NCI-H2196 treated with DMSO at 0.1 percent for 48 hours (cell line): Measurements from ENCODE around the gene SAAL1.

Experiments
- DNase-seq: peaks from one replicate; lab custom pipeline; 2025; ENCODE audit not compliant: unreplicated experiment; lab: John Stamatoyannopoulos, UW

SAAL1 gene

GRCh38 chr11:18088366-18088765 is 17.5 kb downstream of the SAAL1 start:
- DNase-seq = no peak

- no peak for DNase-seq
Measured at GRCh38 chr11:18081551-18081950, 24.3 kb downstream of the SAAL1 start.

- DNase-seq = no peak
Measured at GRCh38 chr11:18080451-18080850, 25.4 kb downstream of the SAAL1 start.

DNA sequence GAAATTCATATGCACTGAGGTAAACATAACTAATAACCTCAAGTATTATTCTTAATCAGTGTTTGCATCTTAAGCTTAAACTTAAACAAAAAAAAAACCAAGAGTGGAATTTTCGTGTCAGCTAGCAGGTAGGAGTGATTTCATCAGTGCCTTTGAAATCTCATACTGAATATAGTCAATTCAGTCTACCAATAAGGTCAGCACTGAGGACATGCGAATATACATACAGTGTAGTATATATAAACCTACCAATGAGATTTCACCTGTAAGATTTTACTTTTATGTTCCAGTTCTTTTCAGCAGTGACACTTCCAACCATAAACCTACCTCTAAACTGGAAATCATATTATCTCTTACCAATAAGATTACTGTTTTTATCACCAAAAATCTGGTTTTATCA is 27.0 kb downstream of the SAAL1 start:
- DNase-seq = no peak

GRCh38 chr11:18075444-18075843 is 30.4 kb downstream of the SAAL1 start:
- no peak for DNase-seq

- DNase-seq = peak; percentile 98
Measured at GRCh38 chr11:18071098-18071705, 34.7 kb downstream of the SAAL1 start.

DNA sequence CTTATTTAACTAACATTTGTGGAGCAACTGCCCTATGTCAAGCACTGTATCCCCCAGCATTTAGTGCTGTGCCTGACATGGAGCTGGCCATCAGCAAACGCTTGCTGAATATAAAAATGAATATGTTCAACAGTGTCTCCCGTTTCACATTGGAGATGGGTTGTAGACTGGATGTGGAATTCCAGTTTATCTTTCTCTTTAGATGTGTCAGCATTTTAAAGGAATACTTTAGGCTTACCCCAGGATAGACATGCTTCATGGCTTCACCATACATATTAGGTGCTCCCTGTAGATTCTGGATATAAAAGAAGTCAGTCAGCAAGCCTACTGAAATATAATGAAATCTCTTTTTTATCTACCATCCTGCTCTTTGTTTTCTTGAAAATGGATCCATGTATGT is 38.5 kb downstream of the SAAL1 start:
- DNase-seq = no peak

GRCh38 chr11:18066626-18067025 is 39.3 kb downstream of the SAAL1 start:
- no peak for DNase-seq

DNA sequence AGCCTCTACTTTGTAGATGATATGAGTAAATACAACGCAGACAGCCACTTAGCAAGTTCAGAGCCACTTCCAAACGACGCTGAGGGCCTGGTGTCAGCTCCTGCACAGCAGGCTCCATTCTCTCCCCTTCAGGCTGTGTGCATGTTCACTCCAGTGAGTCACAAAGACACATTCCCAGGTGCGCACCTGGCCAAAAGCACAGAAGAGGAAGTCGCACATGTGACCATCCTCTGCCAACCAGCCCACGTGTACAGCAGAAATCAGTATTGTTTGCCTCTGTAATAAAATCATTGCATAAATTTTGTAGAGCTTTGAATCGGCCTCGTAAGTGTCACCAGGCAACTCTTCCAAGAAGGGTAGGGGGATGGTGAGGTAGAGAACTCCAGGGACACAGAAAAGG is 40.3 kb downstream of the SAAL1 start:
- peak; percentile 84 for DNase-seq

GRCh38 chr11:18064450-18065054 is 41.3 kb downstream of the SAAL1 start:
- DNase-seq = no peak

DNA sequence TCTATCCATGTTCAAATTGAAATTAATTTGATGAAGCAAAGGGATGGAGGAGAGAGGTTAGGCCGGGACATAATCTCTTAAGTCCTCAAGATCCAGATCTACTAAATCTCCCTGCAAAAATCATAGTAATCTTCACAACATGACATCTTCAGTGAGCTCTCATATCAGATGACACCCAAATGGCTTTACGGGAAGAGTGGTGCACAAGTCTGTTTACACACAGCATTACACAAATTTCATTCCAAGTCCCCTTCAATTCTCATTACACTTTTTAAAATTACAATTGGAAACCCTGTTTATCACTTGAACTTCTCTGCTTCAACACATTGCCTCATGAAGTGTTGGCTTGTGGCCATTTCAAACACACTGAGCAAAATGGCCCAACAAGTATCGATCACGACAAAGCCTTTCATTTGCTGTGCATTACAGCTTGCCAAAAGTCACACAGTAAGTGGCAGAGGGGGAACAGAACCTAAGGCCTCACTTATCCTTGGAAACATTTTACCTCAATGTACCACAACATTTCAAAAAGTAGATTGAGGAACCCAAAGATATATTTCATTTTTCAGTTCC is 41.9 kb downstream of the SAAL1 start:
- peak; percentile 62 for DNase-seq

DNA sequence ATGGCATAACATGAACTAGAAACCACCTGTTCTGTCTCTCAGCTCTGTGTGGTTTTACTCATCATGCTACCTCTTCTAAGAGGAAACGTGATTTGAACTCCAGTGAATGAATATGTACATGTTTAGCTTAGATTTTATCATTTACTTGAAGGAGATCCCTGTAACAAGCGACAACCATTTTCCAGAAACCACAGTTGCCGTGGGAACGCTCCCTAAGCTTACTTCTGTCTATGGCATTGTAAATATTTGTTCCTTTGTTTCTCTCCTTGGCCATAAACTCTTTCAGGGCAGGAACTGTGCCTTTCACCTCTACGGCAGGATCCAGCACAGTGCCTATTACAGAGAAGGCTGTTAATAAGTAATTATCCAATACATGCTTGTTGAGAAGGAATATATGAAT is 42.8 kb downstream of the SAAL1 start:
- peak; percentile 84 for DNase-seq

- no peak for DNase-seq
Measured at GRCh38 chr11:18061351-18061750, 44.5 kb downstream of the SAAL1 start.

- DNase-seq = no peak
Measured at GRCh38 chr11:18056561-18057181, 49.2 kb downstream of the SAAL1 start.

DNA sequence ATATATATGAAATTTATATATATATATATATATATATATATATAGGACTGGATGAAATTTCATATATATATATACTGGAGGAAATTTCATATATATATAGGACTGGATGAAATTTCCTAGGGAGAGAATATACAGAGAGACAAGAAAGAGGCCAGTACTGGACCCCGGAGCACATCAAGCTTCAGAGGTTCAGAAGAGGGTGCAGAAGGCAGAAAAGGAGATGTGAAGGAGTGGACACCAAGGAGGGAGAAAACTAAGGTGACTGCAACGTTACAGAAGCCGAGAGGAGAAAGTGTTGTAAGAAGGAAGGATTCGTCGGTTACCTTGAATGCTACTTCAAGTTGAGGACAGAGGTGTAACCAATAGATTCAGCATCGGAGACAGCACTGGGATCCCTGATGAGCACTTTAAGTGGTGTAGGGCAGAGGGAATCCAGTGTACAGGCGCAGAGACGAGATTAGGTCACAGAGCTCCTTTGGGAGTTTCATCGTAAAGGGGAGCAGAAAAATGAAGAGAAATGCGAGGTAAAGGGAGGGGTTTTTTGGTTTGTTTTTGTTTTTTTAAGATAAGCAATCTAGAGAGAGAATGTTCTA is 51.3 kb downstream of the SAAL1 start:
- DNase-seq = no peak

DNA sequence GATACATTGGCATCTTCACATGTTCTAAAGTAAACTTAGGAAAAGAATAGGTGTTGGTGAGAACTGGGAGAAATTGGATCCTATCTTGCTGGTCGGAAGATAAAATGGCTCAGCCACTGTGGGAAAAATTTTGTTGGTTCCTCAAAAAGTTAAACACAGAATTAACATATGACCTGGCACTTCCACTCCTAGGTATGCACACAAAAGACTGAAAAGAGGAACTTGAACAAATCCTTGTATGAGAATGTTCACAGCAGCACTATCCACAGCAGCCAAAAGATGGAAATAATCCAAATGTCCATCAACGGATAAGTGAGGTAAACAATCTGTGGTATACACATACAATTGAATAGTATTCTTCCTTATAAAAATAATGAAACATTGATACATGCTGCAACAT is 55.0 kb downstream of the SAAL1 start:
- no peak for DNase-seq

GRCh38 chr11:18046116-18046777 is 59.6 kb downstream of the SAAL1 start, which contains the start of gene TPH1:
TPH1 (minus strand) TSS chr11:18046269; CDS start chr11:18040762, 5,507 bp downstream.
- DNase-seq = no peak

- DNase-seq = no peak
Measured at GRCh38 chr11:18036456-18036855, 69.4 kb downstream of the SAAL1 start.
